Neural cell (in vitro differentiated cells): ENCODE measurements around the gene UQCR11.

ENCODE experiments used
- EP300 ChIP-seq: fragments of 450-650 bp; conservative IDR thresholded peaks from 2 replicates; pipeline ENCODE4 v1.6.1; 2014; ENCODE audit warnings: antibody characterized with exemption, mild to moderate bottlenecking, moderate library complexity; ENCODE audit not compliant: poor library complexity, severe bottlenecking
- EZH2 ChIP-seq: fragments of 200-600, 300-800 bp; shearing (Covaris generic), sonication (generic); IDR thresholded peaks from 2 replicates; pipeline ENCODE4 v1.6.1; 2014; ENCODE audit warnings: antibody characterized with exemption, low read length, borderline replicate concordance, mild to moderate bottlenecking; ENCODE audit not compliant: insufficient read depth, poor library complexity, severe bottlenecking
- MXI1 ChIP-seq: fragments of 450-650 bp; conservative IDR thresholded peaks from 2 replicates; pipeline ENCODE4 v1.6.1; 2014; ENCODE audit warnings: antibody characterized with exemption, mild to moderate bottlenecking; ENCODE audit not compliant: poor library complexity, severe bottlenecking
- POLR2AphosphoS5 ChIP-seq: IDR thresholded peaks from 2 replicates; pipeline ENCODE4 v1.6.1; 2012
- RAD21 ChIP-seq: fragments of 450-650 bp; conservative IDR thresholded peaks from 2 replicates; pipeline ENCODE4 v1.6.1; 2014; ENCODE audit warnings: antibody characterized with exemption, mild to moderate bottlenecking, moderate library complexity
- SMC3 ChIP-seq: fragments of 450-650 bp; conservative IDR thresholded peaks from 2 replicates; pipeline ENCODE4 v1.6.1; 2014; ENCODE audit warnings: antibody characterized with exemption, mild to moderate bottlenecking, moderate library complexity; ENCODE audit not compliant: poor library complexity
- TAF1 ChIP-seq: IDR thresholded peaks from 2 replicates; pipeline ENCODE4 v1.6.1; 2012; ENCODE audit warnings: low read depth
- TF ChIP-seq, protein P1 (sequence below): fragments of 450-650 bp; IDR thresholded peaks from 2 replicates; pipeline ENCODE4 v1.5.1; 2014; ENCODE audit warnings: antibody characterized with exemption, mild to moderate bottlenecking, moderate library complexity; ENCODE audit not compliant: poor library complexity, severe bottlenecking
- TF ChIP-seq, protein P2 (sequence below): IDR thresholded peaks from 2 replicates; pipeline ENCODE4 v1.6.1; 2012; ENCODE audit warnings: borderline replicate concordance

DNA sequence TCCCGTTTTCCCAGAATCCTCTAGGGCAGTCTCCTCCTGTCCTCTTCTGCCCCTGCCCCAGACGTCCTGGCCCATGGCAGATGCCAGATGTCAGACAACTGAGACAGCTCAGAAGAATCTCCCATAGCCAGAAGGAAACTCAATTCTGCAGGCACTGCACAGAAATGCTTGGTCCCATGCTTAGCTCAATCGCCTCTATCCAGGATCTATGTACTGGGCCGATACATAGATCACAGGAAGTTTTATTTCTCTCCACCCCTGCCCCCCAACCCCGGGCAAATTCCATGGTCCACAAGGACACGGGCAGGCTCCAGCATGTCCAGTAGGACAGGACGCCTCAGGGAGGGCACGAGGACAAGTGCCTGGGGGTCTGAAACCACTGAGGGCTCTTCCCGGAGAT, 17.4 kb downstream of the UQCR11 start:
- no peak for TF ChIP-seq EP300
- TF ChIP-seq MXI1 = no peak
- TF ChIP-seq SMC3 = no peak
- TF ChIP-seq RAD21 = no peak
- TF ChIP-seq, protein P1, sequence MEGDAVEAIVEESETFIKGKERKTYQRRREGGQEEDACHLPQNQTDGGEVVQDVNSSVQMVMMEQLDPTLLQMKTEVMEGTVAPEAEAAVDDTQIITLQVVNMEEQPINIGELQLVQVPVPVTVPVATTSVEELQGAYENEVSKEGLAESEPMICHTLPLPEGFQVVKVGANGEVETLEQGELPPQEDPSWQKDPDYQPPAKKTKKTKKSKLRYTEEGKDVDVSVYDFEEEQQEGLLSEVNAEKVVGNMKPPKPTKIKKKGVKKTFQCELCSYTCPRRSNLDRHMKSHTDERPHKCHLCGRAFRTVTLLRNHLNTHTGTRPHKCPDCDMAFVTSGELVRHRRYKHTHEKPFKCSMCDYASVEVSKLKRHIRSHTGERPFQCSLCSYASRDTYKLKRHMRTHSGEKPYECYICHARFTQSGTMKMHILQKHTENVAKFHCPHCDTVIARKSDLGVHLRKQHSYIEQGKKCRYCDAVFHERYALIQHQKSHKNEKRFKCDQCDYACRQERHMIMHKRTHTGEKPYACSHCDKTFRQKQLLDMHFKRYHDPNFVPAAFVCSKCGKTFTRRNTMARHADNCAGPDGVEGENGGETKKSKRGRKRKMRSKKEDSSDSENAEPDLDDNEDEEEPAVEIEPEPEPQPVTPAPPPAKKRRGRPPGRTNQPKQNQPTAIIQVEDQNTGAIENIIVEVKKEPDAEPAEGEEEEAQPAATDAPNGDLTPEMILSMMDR = no peak
- no peak for TF ChIP-seq TAF1
- no peak for TF ChIP-seq EZH2
- no peak for TF ChIP-seq POLR2AphosphoS5
- TF ChIP-seq, protein P2, sequence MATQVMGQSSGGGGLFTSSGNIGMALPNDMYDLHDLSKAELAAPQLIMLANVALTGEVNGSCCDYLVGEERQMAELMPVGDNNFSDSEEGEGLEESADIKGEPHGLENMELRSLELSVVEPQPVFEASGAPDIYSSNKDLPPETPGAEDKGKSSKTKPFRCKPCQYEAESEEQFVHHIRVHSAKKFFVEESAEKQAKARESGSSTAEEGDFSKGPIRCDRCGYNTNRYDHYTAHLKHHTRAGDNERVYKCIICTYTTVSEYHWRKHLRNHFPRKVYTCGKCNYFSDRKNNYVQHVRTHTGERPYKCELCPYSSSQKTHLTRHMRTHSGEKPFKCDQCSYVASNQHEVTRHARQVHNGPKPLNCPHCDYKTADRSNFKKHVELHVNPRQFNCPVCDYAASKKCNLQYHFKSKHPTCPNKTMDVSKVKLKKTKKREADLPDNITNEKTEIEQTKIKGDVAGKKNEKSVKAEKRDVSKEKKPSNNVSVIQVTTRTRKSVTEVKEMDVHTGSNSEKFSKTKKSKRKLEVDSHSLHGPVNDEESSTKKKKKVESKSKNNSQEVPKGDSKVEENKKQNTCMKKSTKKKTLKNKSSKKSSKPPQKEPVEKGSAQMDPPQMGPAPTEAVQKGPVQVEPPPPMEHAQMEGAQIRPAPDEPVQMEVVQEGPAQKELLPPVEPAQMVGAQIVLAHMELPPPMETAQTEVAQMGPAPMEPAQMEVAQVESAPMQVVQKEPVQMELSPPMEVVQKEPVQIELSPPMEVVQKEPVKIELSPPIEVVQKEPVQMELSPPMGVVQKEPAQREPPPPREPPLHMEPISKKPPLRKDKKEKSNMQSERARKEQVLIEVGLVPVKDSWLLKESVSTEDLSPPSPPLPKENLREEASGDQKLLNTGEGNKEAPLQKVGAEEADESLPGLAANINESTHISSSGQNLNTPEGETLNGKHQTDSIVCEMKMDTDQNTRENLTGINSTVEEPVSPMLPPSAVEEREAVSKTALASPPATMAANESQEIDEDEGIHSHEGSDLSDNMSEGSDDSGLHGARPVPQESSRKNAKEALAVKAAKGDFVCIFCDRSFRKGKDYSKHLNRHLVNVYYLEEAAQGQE = no peak
